ENCODE results near the gene CHRNG.

DNA sequence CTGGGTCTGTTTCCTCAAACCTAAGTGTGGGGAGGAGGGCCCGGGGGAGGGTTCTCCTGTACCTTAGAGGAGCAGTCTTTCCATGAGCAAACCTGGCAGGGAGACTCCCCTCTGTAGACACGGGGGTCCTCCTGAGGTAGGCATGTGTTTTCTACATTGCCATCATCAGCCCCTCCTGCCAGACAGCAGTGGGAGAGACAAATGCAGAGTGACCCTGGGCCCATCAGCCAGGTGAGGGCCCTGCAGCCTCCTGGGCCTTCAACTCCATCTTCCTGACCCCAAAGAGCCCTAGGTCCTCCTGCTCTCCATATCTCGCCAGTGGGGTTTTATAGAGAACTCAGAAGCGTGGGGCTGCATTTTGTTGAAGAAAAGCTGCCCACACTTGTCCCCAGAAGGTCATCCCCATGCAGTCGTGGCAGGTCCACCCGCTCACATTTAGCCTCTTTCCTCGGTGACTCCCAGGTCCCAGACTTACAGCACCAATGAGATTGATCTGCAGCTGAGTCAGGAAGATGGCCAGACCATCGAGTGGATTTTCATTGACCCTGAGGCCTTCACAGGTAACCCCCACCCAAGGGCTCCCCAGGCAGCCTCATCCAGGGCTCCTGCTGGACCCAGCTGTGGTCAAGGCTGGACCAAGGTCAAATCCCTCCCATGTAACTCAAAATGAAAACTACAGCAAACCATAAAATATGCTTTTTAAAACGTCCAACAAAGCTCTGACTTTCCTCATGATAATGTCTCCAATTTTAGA is 2.6 kb downstream of the CHRNG start:
- TF ChIP-seq, protein P1, sequence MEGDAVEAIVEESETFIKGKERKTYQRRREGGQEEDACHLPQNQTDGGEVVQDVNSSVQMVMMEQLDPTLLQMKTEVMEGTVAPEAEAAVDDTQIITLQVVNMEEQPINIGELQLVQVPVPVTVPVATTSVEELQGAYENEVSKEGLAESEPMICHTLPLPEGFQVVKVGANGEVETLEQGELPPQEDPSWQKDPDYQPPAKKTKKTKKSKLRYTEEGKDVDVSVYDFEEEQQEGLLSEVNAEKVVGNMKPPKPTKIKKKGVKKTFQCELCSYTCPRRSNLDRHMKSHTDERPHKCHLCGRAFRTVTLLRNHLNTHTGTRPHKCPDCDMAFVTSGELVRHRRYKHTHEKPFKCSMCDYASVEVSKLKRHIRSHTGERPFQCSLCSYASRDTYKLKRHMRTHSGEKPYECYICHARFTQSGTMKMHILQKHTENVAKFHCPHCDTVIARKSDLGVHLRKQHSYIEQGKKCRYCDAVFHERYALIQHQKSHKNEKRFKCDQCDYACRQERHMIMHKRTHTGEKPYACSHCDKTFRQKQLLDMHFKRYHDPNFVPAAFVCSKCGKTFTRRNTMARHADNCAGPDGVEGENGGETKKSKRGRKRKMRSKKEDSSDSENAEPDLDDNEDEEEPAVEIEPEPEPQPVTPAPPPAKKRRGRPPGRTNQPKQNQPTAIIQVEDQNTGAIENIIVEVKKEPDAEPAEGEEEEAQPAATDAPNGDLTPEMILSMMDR (IDR thresholded peaks at IDR 0.05): no peak
- TF ChIP-seq MYC (IDR thresholded peaks at IDR 0.05; ENCODE audit: borderline replicate concordance, low read length): no peak
- TF ChIP-seq NR3C1 (IDR thresholded peaks at IDR 0.05): no peak
- TF ChIP-seq FOXS1 (CRISPR knock-in tag; IDR thresholded peaks at IDR 0.05): no peak
- no peak for TF ChIP-seq EHMT2 (IDR thresholded peaks at IDR 0.05; ENCODE audit: low read depth)
- no peak for TF ChIP-seq POLR2A (IDR thresholded peaks at IDR 0.05; ENCODE audit: low read length)
- TF ChIP-seq KDM5A (IDR thresholded peaks at IDR 0.05): no peak
- TF ChIP-seq BHLHE40 (IDR thresholded peaks at IDR 0.05; ENCODE audit: low read depth, low read length): no peak
- no peak for TF ChIP-seq CEBPB (IDR thresholded peaks at IDR 0.05)
- TF ChIP-seq RFX5 (IDR thresholded peaks at IDR 0.05): no peak
- no peak for TF ChIP-seq EP300 (IDR thresholded peaks at IDR 0.05)
- no peak for TF ChIP-seq ZFP36 (IDR thresholded peaks at IDR 0.05; ENCODE audit: borderline replicate concordance, partially characterized antibody)

Measured in A549 (cell line).